ENCODE results near the gene RIPOR3.
A peak's percentile ranks its signal among the peaks of the same experiment; 100 is the strongest.
"Not testable (repeated sequence)": the region's sequence is repeated elsewhere in the genome, so short reads cannot be mapped to it uniquely, and the experiment has no call there.

Gene RIPOR3

DNA sequence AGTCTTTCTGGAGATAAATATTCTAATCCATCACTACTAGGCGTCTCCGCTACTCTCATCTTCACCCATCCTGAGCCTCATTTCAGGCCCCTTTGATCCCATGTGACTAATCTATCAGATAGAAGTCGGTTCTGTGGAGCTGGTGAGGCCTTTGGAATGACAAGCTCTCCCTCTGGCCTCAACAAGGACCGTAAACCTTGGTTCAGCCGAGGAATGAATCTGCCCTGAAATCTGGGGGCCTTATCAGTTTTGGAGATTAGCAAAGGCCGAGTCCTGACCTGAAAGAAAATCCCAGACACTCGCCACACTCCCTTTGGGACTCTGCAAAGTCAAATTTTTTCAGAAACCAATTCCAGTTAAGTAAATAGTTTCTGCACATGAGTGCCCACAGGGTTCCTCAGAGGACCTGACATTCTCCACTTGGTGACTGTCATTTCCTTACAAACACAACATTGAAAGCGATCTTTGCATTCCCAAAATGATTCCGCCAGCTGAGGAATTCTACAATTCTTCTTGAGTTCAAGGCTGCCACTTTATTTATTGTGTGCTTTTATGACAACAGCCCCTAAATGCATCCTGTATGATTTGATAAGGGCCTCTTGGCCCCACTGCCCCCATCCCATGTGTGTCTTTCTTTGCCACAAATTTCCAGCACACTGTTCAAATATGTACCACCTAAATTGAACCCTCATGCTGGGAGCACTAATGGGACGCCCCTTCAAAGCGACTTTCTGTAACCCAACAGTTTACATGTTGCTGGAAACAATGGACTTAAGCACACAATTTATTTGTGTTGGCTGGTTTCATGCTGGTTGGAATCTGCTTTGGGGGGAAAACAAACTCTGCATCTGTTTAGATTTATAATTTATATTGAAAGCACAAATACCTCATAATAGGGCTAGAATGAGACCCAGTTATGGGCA lies 10.0 kb upstream of the RIPOR3 start:
- no peak for DNase-seq

- no peak for DNase-seq
These were observed 8.3 kb upstream of the RIPOR3 start for GRCh38 chr20:50699688-50700087.

DNA sequence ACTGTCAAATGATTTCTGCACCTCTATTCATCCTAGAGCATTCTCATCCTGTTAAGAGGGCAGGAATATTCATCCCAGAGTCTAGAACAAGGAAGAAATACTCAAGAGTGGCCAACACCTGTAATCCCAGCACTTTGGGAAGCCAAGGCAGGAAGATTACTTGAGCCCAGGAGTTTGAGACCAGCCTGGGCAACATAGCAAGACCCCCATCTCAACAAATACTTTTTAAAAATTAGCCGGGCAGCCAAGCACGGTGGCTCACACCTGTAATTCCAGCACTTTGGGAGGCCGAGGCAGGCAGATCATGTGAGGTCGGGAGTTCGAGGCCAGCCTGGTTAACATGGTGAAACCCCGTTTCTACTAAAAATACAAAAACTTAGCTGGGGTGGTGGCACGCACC lies 6.9 kb upstream of the RIPOR3 start:
- DNase-seq, result not testable (repeated sequence)

GRCh38 chr20:50695135-50695872 lies 4.0 kb upstream of the RIPOR3 start:
- no peak for DNase-seq

DNA sequence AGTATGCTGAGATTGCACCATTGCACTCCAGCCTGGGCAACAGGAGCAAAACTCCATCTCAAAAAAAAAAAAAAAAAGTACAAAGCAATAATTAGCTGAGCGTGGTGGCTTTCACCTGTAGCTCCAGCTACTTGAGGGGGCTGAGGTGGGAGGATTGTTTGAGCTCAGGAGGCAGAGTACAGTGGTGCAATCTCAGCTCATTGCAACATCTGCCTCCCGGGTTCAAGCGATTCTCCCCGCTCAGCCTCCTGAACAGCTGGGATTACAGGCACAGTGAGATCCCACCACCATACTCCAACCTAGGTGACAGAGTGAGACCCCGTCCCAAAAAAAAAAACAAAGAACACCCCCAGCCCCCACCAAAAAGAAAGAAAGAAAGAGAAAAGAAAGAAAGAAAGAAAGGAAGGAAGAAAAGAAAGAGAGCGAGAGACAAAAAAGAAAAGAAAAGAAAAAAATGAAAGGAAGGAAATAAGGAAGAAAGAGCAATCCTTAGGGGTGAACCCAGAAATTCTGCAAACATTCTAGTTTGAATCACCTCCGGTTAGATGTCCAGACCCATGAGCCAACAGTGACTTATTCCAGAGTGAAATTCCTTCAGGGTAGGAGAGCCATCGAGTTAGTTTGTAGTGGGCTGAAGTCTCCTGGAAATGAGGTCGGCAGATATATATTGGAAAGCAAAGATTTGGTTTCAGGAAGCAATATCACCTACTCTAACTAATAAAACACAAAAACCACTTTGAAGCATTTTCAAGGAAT lies 3.2 kb upstream of the RIPOR3 start:
- no peak for DNase-seq

DNA sequence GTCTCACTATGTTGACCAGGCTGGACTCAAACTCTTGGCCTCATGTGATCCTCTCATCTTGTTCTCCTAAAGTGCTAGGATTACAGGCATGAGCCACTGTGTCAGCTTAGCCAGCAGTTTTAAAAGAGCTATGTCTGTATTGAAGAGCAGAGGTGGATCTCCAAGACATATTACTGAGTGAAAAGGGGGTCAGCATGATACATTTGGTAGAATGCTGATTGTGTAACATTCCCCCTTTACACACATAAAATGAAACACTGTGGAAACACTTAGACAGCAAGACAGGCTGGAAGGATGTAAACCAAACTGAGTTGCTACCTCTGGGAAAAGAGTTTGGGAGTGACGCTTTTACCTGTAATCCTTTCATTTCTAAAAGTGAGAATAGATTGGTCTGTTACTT lies 1.7 kb upstream of the RIPOR3 start:
- DNase-seq, result no peak

GRCh38 chr20:50692552-50692933 lies 1.2 kb upstream of the RIPOR3 start:
- no peak for DNase-seq

DNA sequence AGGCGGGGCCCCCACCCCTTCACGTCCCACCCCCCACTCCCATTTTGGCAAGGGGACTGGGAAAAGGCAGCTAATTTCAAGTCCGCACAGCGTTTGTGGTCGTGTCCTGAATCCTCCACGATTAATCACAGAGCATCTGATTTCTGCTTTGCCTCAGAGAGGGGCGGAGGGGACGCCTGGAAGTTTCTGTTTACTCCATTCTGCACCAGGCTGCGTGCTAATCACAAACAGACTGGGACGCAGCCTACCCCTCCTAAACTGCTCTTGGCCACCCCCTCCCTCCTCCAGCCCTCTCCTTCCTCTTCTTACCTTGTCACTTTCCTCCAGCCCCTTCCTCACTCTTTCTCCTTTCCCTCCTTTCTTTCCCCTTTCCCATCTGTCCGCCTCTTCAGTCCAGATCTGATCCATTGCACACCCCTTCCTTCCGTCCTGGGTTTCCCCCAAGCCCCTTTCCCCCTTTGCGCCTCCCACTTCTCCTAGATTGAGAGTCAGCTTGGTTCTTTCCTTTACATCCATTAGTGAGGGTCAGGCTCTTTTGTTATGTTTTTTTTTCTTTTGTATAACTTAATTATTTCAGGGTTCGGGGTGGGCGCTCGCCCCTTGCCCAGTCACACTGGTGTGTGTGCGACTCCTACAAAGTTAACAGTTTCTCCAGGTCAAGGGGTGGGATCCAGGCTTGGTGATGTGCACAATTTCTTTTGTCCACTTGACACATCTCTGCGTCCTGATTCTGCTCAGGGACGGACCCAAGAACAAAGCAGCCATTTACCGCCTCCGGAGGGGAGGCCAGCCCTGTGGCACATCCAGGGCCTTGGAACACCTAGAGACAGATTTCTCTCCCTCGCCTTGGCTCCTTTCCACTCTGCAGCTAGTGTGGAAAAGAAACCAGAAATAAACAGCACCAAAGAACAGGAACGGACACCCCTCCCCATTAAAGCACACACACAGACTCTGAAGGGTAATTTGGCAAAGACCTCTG lies 520 bp upstream of the RIPOR3 start:
- peak; percentile 68 for DNase-seq

- DNase-seq, result no peak
These were observed 1.3 kb downstream of the RIPOR3 start for GRCh38 chr20:50689864-50690649.

GRCh38 chr20:50688256-50688975 lies 2.9 kb downstream of the RIPOR3 start:
- DNase-seq, result no peak

DNA sequence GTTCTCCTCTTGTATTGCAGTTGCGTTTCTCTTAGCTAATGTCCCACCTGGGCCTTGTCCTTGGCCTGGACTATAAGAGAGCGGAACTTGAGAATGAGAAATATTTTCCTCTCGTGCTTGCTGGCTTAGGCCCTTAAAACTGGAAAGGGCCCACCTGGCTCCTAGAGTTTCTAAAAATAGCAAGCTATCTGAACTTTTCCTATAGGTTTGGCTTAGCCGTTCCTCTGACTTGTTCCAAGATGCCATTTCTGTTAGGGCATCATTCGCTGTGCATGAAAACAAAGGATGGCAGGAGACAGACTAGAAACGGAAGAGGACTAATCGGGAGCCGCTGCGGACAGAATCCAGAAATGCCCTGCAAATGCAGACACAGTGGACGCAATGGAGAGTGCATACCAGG lies 4.5 kb downstream of the RIPOR3 start:
- DNase-seq, result no peak

DNA sequence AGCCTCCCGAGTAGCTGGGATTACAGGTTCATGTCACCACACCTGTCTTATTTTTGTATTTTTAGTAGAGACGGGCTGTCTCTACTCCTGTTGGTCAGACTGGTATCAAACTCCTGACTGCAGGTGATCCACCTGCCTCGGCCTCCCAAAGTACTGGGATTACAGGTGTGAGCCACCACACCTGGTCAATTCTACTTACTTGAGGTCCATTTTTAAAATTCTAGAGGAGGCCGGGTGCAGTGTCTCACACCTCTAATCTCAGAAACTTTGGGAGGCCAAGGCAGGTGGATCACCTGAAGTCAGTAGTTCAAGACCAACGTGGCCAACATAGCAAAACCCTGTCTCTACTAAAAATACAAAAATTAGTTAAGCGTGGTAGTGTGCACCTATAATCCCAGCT lies 7.8 kb downstream of the RIPOR3 start:
- DNase-seq, result no peak

GRCh38 chr20:50682947-50683530 lies 8.3 kb downstream of the RIPOR3 start:
- DNase-seq, result no peak

GRCh38 chr20:50682065-50682464 lies 9.3 kb downstream of the RIPOR3 start:
- DNase-seq, result no peak

DNA sequence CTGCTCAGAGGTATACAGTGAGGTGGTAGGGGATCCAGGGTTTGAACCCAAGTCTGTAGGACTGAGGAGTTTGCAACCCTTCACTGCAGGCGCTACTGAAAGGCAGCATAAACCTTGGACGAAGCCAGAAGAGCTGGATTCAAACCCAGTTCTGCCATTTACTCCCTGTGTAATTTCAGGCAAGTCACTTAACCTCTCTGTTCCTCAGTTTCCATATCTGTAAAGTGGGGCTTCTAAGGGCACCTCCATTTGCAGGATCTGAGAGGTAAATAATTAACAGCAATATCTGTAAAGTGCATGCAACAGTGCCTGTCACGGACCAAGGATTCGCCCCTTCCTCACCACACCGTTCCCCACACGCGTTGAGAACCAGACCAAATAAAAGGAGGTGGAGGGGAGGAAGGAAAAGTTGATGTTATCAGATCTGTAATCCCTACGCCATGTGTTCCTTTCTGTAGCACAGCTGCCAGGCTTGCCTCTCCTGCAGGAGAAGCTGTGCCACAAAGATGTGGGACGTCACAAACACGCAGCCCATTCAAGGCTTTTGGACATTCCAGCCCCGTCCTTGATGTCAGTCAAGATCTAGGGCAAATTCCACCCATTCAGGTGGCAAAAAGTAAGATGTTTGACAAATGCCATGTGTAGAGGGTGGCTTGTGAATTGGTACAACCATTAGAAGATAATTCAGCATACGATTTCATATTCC lies 9.8 kb downstream of the RIPOR3 start:
- DNase-seq, result no peak

DNA sequence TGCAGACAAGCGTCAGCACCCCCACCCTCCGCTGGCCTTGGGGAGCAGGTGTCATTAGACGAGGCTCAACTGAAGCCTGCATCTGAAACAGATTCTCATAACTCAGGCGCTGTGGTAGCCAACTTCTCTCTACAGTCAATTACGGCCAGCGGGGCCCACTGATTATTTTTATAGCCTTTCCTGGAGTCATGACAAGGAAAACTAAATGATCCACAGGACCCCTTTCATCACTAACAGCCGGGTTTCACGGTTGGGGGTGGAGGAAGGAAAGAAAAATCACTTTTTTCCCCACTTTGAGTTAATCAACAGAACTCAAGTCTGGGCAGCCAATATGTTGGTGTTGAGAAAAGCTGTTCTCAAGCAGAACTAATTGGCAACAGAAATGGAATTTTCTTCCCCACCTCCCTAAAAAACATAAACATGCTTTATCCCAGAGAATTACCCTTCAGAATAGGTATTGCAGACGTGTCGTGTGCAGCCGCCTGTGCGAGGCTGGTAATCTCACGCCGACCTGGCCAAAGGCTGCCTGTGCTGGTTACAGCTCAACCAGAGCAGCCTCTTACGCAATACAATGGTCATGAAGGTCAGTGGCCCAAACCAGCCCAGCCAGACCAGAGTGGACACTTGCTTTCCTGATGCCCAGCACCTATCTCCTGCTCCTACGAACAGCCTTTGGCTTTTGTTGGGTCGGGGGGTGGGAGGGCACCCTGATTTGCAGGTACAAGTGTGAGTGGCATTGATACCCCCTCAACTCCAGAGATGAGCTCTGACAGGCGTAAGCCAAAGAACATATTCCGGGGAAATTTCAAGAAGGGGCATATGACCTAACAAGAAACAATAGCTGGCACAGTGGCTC lies 11.0 kb downstream of the RIPOR3 start:
- DNase-seq, result peak; percentile 24

- DNase-seq, result no peak
These were observed 11.6 kb downstream of the RIPOR3 start for GRCh38 chr20:50679753-50680104.

DNA sequence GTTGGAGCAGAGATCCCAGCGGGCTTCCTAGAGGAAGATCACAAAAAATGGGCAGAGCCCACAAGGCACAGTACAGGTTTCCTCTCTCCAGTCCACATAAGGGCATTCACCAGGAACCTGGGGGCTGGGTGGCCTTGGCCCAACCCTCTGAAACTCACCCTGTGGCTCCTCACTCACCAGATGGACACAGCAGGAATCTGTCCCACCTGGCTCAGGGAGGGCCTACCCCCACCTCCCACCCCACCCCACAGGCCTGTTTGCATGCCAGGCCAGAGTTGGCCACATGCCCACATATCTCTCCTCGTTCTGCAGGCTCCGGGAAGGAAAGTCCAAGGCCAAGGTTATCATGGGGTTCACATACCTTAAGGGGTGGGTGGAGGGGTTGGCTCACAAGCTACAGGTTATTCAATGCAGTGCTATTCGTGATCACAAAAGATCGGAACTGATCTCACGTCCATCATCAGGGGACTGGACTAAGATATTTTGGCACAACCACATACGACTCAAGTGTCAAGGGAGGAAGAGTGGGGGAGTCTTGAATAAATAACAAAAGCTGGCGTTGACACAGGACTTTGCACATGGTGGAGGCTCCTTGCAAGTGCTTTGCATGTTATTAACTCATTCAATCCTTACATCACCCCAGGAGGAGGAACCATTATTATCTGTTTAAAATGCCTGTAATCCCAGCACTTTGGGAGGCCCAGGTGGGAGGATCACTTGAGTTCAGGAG lies 13.0 kb downstream of the RIPOR3 start:
- no peak for DNase-seq
